GM12865 (cell line): ENCODE results near the gene DKC1.
A peak's percentile ranks its signal among the peaks of the same experiment; 100 is the strongest.
"Not testable (repeated sequence)": the region's sequence is repeated elsewhere in the genome, so short reads cannot be mapped to it uniquely, and the experiment has no call there.

Experiments used
- DNase-seq: peaks from one replicate; pipeline ENCODE4 v3.0.0; 2010; ENCODE audit warnings: low read depth
- H3K4me3 ChIP-seq: 2 replicates; pipeline ENCODE4 v1.5.1; 2011; ENCODE audit warnings: mild to moderate bottlenecking, low read depth, low read length, control low read depth
- TF ChIP-seq, protein P1 (sequence below): IDR thresholded peaks from 2 replicates; pipeline ENCODE4 v1.5.1; 2011; ENCODE audit warnings: low read length, control low read depth, low read depth, inconsistent platforms; ENCODE audit not compliant: insufficient read depth; ENCODE audit errors: missing control alignments

DKC1 gene

DNA sequence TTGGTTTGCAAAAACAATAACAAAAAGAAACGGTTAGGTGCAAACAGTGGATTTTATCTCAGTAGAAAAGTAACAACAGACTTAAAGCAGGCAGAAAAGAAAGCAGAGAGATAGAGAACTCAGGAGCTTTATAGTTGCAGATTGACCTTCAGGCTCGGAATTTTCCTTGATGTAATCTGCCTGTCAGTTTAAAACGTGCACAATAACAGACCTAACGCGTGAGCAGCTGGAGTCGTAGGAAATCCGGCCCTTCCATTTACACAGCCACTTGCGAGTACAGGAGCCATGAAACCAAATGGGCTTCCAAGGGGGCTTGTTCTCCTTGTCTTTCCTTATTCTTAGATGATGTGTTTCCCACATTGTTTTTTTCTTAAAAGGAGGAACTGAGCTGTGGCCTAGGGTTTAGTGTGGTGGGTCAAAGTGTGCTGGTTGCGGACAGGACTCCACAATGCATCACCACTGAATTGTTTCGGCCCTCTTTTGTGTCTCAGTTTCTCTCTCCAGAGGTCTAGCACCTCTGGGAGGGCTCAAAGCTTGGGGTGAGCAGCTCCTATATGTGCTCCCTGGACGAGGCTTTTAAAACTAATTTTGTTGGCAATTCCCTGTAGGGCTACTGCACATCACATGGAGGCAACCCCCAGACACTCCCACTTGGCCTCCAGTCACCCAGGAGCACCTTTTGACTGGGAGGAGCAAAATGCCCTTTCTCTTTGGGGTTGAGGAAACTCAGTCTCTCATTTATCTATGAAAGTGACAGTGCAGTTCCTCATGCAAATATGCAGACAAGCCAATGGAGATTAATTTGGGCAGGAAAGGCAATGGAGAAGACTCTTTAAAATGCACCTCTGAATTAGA is 56.5 kb downstream of the DKC1 start:
- H3K4me3 ChIP-seq = no peak overlapping the region
- TF ChIP-seq, protein P1, sequence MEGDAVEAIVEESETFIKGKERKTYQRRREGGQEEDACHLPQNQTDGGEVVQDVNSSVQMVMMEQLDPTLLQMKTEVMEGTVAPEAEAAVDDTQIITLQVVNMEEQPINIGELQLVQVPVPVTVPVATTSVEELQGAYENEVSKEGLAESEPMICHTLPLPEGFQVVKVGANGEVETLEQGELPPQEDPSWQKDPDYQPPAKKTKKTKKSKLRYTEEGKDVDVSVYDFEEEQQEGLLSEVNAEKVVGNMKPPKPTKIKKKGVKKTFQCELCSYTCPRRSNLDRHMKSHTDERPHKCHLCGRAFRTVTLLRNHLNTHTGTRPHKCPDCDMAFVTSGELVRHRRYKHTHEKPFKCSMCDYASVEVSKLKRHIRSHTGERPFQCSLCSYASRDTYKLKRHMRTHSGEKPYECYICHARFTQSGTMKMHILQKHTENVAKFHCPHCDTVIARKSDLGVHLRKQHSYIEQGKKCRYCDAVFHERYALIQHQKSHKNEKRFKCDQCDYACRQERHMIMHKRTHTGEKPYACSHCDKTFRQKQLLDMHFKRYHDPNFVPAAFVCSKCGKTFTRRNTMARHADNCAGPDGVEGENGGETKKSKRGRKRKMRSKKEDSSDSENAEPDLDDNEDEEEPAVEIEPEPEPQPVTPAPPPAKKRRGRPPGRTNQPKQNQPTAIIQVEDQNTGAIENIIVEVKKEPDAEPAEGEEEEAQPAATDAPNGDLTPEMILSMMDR = no peak

DNA sequence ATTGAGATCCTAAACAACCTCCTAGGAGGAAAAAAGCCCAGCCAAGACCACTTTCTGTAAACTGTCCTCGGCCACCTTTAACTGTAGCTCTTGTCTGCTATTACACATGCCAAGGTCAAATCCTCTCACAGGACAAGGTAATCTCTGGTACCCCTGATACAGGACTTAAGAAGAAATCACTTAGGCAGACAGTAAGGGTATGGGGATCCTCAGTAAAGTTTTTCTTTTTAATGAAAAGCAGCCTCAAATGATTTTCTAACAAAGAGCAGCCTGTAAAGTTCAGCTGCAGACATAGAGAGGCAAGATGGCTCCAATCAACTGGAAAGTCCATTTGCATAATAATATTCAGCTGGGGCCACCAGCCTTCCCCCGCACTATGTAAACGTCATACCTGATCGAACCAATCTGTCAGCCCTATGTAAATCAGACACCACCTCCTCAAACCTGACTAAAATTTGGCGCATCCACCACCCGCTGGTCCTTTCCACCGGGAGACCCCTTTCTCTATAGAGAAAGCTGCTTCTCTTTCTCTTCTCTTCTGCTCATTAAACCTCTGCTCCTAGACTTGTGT is 57.2 kb downstream of the DKC1 start:
- H3K4me3 ChIP-seq = no peak overlapping the region
- TF ChIP-seq, protein P1 = no peak
- peak; percentile 50 for DNase-seq

More for the DNA sequence above, 56.5 kb downstream of the DKC1 start:
- peak; percentile 21 for DNase-seq

DNA sequence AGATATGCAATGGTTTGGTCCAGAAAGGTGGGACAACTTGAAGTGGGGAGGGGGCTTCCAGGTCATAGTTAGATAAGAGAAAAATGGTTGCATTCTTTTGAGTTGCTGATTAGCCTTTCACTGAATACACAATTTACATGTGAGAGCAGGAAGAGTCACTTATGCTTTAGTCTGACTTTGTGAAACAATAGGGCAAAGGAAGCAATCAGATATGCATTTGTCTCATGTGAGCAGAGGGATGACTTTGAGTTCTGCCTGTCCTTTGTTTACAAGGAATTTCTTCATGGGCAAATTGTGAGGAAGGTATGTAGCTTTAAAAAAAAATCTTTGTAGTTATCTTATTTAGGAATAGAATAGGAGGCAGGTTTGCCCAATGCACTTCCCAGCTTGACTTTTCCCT is 58.9 kb downstream of the DKC1 start:
- DNase-seq = no peak
- TF ChIP-seq, protein P1 = no peak
- H3K4me3 ChIP-seq = no peak overlapping the region

DNA sequence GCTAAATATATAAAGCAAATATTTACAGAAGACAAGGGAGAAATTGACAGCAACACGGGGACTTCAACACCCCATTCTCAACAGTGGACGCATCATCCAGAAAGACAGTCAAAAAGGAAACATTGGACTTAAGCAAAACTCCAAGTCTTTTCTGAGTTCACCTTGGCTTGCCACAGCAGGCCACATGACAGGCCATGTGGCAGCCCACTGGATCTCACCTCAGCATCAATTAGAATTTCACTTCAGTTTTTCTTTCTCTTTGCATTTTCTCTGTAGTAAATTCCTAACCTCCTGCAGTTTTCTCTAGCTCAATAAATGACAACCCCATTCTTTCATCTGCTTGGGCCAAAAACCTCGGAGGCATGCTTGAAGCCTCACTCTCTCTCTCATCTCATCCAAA is 59.4 kb downstream of the DKC1 start:
- no peak overlapping the region for H3K4me3 ChIP-seq
- no peak for DNase-seq
- TF ChIP-seq, protein P1 = no peak

DNA sequence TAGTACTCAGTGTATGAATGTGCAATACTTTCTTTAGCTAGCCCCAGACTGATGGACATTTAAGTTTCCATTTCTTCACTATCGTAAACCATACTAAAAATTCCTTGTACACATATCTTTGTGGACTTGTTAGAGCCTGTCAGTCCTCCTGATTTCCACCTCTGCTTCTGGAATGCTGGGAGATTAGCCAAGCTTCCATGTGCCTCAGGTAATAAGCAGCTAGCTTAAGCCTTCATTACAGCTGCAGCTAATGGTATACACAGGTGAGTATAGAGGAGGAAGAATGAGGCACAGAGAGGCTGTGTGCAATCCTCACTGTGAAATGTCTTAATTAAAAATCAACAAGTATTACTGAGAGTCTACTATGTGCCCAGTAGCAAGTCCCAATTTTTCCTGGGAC is 62.0 kb downstream of the DKC1 start:
- TF ChIP-seq, protein P1 = no peak
- no peak for DNase-seq
- H3K4me3 ChIP-seq = no peak overlapping the region

DNA sequence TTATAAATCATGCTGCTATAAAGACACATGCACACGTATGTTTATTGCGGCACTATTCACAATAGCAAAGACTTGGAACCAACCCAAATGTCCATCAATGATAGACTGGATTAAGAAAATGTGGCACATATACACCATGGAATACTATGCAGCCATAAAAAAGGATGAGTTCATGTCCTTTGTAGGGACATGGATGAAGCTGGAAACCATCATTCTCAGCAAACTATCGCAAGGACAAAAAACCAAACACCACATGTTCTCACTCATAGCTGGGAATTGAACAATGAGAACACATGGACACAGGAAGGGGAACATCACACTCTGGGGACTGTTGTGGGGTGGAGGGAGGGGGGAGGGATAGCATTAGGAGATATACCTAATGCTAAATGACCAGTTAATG is 62.9 kb downstream of the DKC1 start:
- H3K4me3 ChIP-seq, DNase-seq: not testable (repeated sequence)
